Measurements from ENCODE around the gene TRMT10B. TPM values are rescaled to one million over a fixed set of nuclear protein-coding genes. Genes with fewer than 3 reads are reported as not detected.
A peak's percentile ranks its signal among the peaks of the same experiment; 100 is the strongest.

TRMT10B gene
- total RNA-seq, 1 experiment from 2014 or later = 2.2 TPM

DNA sequence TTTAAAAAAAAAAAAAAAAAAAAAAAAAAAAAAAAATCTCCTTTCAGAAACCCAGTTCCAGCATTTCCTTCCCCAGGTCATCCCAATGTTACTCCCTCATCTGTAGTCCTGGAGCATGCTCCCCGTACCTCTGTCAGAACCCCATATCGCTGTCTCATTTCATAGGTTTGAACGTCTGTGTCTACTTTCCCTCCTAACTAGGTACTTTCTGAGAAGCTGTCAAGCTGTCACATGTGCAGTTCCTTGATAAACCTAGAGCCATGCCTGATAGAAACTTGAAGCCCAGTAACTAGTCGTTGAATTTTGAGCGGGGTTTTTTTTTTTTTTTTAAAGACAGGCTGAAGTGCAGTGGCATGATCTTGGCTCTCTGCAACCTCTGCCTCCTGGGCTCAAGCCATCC lies 15.7 kb downstream of the TRMT10B start:
- no peak for DNase-seq
- peaks cover 2% of the 10 kb centered on the region; the same call in 1 of the 2 replicates for H3K36me3 ChIP-seq (replicated peaks; ENCODE audit: control insufficient read depth, insufficient read depth, low read length)

DNA sequence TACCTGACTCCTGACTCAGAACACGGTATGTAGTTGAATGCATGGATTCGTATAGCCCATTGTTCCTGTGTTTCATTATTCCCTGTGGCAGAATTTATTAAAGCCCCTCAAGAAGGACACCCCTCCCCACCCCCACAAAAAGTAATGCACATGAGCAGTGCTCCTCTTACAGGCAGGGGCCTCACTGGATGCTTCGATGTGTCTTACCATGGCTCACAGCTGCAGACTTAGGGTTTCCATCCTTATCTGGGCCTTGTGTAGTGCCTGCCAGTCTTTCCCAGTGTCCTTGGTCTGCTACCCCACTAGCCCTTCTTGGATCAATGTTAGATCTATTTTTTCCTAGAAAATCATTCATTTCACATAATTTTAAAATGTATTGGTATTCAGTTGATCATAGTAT lies 16.4 kb downstream of the TRMT10B start:
- Histone ChIP-seq H3K4me3 (ENCODE audit: insufficient read depth, low read depth, low read length) (no peak overlapping the region), H3K36me3 (replicated peaks; ENCODE audit: control insufficient read depth, insufficient read depth, low read length) (peaks cover 2% of the 10 kb centered on the region; the same call in 1 of the 2 replicates), H3K27me3 (ENCODE audit: control insufficient read depth, insufficient read depth, low read length) (no peaks in the 10 kb centered on the region)
- no peak for DNase-seq

More for the DNA sequence above, 15.7 kb downstream of the TRMT10B start:
- Histone ChIP-seq H3K4me3 (ENCODE audit: insufficient read depth, low read depth, low read length) (no peak overlapping the region), H3K27me3 (ENCODE audit: control insufficient read depth, insufficient read depth, low read length) (no peaks in the 10 kb centered on the region)

DNA sequence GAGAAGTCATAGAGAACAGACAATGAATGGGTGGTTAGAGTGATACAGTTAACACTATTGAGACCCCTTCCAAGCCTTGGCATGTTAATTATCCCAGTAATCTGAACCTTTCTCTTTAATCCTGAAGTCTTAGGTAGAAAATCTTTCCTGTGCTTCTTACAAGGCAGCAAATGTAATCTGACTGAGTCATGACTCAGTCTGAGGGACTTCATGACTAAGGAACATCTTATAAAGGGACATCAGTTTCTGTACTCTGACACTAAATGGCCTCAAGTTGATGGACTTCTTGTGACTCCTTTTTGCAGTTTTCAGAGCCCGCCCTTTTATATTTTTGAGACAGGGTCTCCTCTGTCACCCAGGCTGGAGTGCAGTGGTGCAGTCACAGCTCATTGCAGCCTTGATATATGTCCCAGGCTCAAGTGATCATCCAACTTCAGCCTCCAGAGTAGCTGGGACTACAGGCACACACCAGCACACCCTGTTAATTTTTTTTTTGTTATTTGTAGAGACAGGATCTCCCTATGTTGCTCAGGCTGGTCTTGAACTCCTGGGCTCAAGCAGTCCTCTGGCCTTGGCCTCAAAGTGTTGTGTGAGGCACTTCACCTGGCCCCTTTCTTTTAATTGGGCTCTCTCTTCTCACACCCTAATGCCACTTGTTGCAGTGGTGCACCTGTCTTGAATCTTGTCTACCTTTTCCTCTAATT lies 21.8 kb downstream of the TRMT10B start:
- DNase-seq = no peak
- H3K4me3 ChIP-seq (ENCODE audit: insufficient read depth, low read depth, low read length) = no peak overlapping the region
- H3K36me3 ChIP-seq (replicated peaks; ENCODE audit: control insufficient read depth, insufficient read depth, low read length) = peaks cover 11% of the 10 kb centered on the region
- H3K27me3 ChIP-seq (ENCODE audit: control insufficient read depth, insufficient read depth, low read length) = no peaks in the 10 kb centered on the region

DNA sequence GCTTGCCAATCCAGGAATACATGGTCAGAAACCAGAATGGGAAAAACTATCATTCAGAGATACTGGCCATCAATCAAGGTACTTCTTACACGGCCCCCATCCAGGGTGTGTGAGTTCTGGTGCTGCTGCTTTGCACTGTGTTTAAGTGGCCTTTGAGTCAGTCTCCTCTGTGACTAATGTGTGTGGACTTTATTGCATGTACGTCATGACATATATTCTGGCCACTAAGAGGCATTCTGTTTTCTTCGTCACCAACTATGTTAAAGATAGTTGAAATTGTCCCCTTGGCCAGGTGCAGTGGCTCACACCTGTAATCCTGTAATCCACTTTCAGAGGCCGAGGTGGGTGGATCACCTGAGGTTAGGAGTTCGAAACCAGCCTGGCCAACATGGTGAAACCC lies 22.7 kb downstream of the TRMT10B start:
- no peak overlapping the region for H3K4me3 ChIP-seq (ENCODE audit: insufficient read depth, low read depth, low read length)

DNA sequence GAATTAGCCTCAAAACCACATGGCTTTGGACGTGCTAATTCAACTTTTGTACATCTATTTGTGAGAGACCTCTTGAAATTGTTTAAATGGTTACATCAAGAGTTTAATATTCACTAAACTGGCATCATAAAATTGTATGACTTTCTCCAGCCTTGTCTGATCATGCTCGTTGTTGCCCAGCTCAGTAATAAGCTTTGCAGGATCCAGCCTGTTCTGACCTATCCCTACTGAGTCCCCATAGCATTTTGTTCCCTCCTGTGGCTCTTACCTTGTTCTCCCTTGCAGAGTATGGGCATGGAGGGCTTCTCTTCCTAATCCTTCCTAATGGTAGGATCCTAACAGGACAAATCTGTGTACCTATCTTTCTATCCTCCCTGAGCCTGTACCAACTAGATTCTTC lies 24.9 kb downstream of the TRMT10B start:
- DNase-seq = no peak
- H3K4me3 ChIP-seq (ENCODE audit: insufficient read depth, low read depth, low read length) = no peak overlapping the region
- H3K27me3 ChIP-seq (ENCODE audit: control insufficient read depth, insufficient read depth, low read length) = no peaks in the 10 kb centered on the region
- peaks cover 31% of the 10 kb centered on the region for H3K36me3 ChIP-seq (replicated peaks; ENCODE audit: control insufficient read depth, insufficient read depth, low read length)

More for the DNA sequence above, 22.7 kb downstream of the TRMT10B start:
- Histone ChIP-seq H3K36me3 (replicated peaks; ENCODE audit: control insufficient read depth, insufficient read depth, low read length) (peaks cover 16% of the 10 kb centered on the region), H3K27me3 (ENCODE audit: control insufficient read depth, insufficient read depth, low read length) (no peaks in the 10 kb centered on the region)
- no peak for DNase-seq

DNA sequence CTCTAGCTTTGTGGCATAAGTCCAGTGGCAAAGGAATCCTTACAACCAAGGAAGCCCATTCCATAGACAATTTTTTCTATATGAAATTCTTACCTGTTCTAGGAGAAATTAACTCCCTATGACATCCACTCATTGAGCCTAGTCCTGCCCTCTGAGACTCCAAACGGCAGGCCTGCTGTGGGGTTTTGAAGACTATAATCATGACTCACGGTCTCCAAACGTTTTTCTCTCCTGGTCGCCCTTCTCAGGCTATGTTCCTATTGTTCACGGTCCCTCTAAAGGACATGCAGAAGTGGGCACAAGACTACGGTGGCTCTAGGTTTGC lies 30.6 kb downstream of the TRMT10B start:
- H3K27me3 ChIP-seq (ENCODE audit: control insufficient read depth, insufficient read depth, low read length) = no peaks in the 10 kb centered on the region
- peak overlapping the region; percentile 94 for H3K4me3 ChIP-seq (ENCODE audit: insufficient read depth, low read depth, low read length)
- H3K36me3 ChIP-seq (replicated peaks; ENCODE audit: control insufficient read depth, insufficient read depth, low read length) = peaks cover 22% of the 10 kb centered on the region
- no peak for DNase-seq

DNA sequence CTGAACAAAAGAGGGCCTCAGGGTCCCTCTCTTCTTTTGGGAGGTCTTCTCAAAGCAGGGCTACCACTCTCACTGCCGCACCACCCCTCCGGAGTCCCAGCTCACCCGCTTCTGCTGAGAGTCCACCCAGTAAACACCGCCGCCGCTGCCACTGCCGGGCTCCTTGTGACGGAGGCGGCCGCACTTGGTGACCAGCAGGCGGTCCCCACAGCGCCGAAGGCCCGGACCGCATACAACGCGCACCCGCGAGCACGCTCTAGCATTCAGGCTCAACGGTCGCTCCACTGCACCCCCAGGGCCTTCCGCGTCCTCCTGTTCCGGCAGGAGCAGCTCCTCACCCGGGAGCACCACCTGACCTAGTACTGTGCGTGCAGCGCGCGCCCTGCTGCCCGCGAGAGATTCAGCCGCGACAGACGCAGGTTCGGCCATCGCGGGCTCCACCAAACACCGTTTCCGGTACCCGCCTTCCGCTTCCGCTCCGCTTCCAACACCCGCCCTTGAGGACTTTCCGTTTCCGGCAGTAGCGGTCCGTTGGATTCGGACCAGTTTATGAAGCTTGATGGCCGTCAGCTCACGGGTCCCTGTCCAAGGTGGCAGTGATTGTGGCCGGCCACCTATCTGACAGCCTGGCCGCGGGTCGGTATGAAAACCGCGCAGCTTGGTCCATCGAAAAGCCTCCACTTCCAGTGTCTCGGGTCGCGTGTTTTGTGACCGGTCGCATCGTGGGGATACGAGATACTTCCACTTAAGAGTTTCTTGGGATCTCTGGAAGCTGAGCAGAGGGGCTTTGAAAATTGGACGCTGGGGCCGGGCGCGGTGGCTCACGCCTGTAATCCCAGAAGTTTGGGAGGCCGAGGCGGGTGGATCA lies 31.2 kb downstream of the TRMT10B start, which contains the start of gene EXOSC3:
Gene EXOSC3, minus strand, starts transcription at position 449 of the 868 bp plus-strand sequence. Its CDS starts 20 bp downstream, at position 429.
- Histone ChIP-seq H3K4me3 (ENCODE audit: insufficient read depth, low read depth, low read length) (peak within 1 kb of the TSS; percentile 94), H3K27me3 (ENCODE audit: control insufficient read depth, insufficient read depth, low read length) (no peaks in the 10 kb centered on the region), H3K36me3 (replicated peaks; ENCODE audit: control insufficient read depth, insufficient read depth, low read length) (peaks cover 22% of the 10 kb centered on the region)
- peak; percentile 87 for DNase-seq

DNA sequence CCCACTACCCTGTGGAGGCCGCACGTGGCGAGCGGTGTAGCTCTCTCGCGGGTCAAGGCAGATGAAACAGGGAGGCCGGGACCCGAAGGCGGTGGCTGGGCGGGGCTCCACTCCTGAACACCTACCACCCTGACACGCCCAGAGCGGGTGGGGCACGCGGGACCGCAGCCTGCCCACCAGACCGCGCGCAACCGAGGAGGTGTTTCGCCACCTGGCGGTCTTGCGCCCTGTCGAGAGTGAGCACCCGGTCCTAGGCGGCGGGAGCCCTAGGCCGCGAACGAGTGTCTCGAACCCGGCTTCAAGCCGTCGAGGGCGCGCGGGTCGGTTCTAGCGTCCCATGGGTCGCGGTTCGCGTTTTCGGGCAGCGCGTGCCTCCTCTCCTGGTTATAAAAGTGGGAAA lies 33.5 kb downstream of the TRMT10B start:
- peak; percentile 48 for DNase-seq
- Histone ChIP-seq H3K36me3 (replicated peaks; ENCODE audit: control insufficient read depth, insufficient read depth, low read length) (peaks cover 9% of the 10 kb centered on the region), H3K4me3 (ENCODE audit: insufficient read depth, low read depth, low read length) (no peak overlapping the region), H3K27me3 (ENCODE audit: control insufficient read depth, insufficient read depth, low read length) (no peaks in the 10 kb centered on the region)

DNA sequence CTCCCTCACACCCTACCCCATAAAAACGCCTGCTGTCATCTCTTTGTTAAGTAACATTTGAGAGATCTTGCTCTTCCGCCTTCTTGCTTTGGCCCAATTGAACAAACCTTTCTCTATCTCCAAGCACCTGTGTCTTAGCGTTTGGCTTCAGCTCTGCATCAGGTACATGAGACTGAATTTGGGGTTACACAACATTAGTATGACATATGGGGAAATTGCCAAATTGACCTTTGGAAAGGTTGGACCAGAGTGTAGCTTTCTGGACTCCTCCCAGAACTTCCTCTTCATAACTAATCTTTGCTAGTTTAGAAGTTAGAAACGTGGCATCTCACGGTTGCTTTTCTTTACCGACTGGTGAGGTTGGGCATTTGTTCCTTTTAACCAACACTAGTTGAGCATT lies 34.7 kb downstream of the TRMT10B start:
- H3K4me3 ChIP-seq (ENCODE audit: insufficient read depth, low read depth, low read length) = no peak overlapping the region
- H3K27me3 ChIP-seq (ENCODE audit: control insufficient read depth, insufficient read depth, low read length) = no peaks in the 10 kb centered on the region
- DNase-seq = no peak
- H3K36me3 ChIP-seq (replicated peaks; ENCODE audit: control insufficient read depth, insufficient read depth, low read length) = peaks cover under 1% of the 10 kb centered on the region; the same call in 1 of the 2 replicates

DNA sequence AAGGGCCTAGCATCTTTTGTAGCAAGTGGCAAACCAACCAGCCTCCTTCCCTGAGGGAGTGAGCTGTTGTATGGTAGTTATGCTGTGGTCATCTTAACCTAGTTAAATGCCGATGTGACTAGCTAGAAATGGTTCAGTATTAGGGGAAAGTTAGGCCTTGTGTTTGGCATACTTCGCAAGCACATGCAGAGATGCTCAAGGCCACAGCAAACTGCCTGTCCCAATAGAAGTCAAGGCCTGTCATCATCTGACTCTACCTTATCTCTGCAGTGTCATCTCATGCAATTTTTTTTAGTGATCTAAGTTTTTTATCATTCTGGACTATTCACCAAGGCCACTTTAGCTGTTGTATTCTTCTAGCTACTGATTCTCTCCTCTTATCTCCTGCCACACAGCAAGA lies 36.5 kb downstream of the TRMT10B start:
- no peak for DNase-seq
- Histone ChIP-seq H3K36me3 (replicated peaks; ENCODE audit: control insufficient read depth, insufficient read depth, low read length) (no peaks in the 10 kb centered on the region), H3K27me3 (ENCODE audit: control insufficient read depth, insufficient read depth, low read length) (no peaks in the 10 kb centered on the region), H3K4me3 (ENCODE audit: insufficient read depth, low read depth, low read length) (no peak overlapping the region)

DNA sequence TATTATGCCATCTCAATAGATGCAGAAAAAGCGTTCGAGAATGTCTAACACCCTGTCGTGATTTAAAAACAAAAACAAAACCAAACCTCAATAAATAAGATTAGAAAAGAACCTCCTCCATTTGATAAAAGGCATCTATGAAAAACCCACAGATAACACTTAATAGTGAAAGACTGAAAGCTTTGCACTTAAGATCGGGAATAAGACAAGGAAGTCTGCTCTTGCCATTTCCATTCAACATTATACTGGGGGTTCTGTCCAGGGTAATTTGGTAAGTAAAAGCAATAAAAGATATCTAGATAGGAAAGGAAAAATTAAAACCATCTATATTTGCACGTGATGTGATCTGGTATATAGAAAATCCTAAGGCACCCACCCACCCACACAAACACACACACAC lies 38.5 kb downstream of the TRMT10B start:
- Histone ChIP-seq H3K36me3 (replicated peaks; ENCODE audit: control insufficient read depth, insufficient read depth, low read length) (no peaks in the 10 kb centered on the region), H3K27me3 (ENCODE audit: control insufficient read depth, insufficient read depth, low read length) (no peaks in the 10 kb centered on the region), H3K4me3 (ENCODE audit: insufficient read depth, low read depth, low read length) (no peak overlapping the region)
- DNase-seq = no peak

DNA sequence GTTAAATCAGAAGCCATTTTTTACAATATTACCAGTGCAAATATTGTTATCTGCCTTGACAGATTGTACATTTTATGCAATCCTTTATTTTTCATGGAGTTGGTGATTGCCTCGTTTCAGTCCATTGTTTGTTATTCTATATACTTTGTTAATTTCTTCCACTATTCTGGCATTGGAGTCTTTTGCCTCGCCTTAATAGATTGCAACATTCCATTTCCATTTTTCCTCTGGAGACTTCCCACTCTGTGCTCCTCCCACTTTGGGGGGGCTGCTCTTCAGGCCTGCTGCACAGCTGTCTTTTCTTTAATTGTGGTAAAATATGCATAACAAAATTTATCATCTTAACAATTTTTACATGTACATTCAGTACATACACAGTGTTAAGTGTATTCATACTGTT lies 42.6 kb downstream of the TRMT10B start:
- no peaks in the 10 kb centered on the region for H3K27me3 ChIP-seq (ENCODE audit: control insufficient read depth, insufficient read depth, low read length)
- no peak overlapping the region for H3K4me3 ChIP-seq (ENCODE audit: insufficient read depth, low read depth, low read length)
- no peak for DNase-seq
- no peaks in the 10 kb centered on the region for H3K36me3 ChIP-seq (replicated peaks; ENCODE audit: control insufficient read depth, insufficient read depth, low read length)

DNA sequence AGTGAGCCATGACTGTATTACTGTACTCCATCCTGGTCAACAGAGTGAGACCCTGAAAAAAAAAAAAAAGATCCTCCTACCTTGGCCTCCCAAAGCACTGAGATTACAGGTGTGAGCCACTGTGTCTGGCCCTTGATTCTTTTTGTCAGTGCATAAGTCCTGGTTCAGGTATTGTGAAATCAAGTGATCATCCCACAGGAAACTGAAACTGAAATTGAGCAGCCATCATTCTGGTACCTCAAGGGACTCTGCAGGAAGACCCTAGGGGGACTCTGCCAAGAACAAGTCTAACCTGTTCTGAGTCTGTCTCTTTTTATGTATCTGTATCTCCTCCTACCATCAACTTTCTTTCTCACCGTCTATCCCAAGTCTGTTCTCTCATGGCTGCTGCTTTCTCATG lies 45.1 kb downstream of the TRMT10B start:
- Histone ChIP-seq H3K36me3 (replicated peaks; ENCODE audit: control insufficient read depth, insufficient read depth, low read length) (no peaks in the 10 kb centered on the region), H3K27me3 (ENCODE audit: control insufficient read depth, insufficient read depth, low read length) (no peaks in the 10 kb centered on the region), H3K4me3 (ENCODE audit: insufficient read depth, low read depth, low read length) (no peak overlapping the region)
- DNase-seq = no peak

DNA sequence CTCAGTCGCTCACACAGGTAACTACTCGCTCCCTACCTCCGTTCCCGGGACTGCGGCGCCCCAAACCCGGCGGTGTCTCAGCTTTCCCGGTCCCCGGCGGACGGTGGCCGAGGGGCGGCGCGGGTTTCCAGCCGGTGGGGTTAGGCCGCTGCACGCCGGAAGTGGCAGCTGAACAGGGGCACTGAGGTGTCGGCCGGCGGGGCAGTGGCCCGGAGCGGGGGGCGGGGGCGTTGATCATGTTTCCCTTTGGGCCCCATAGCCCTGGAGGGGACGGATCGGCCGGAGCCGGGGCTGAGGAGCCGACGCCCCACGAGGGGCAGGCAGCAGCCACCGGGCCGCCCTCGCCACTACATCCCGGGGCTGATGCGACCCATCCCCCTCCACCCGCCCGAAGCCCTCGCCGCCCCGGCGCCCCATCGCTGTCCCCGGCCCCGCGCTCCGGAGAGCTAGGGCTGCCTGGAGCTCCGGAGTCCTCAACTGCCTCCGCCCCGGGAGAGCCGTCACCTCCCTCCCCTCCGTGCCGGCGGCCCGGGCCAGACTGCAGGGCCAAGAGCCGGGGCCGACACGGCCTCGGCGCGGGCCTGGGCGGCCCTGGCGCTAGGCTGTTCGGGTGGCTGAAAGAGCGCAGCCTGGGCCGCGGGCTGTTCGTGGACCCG lies 47.2 kb downstream of the TRMT10B start, which contains the start of gene DCAF10:
Gene DCAF10, plus strand, starts transcription at position 167 of the 656 bp plus-strand sequence. Its CDS starts 70 bp downstream, at position 237.
- peak within 1 kb of the TSS; percentile 92 for H3K4me3 ChIP-seq (ENCODE audit: insufficient read depth, low read depth, low read length)

More for the DNA sequence above, 47.2 kb downstream of the TRMT10B start, which contains the start of gene DCAF10:
- peak; percentile 93 for DNase-seq
- H3K36me3 ChIP-seq (replicated peaks; ENCODE audit: control insufficient read depth, insufficient read depth, low read length) = no peaks in the 10 kb centered on the region
- H3K27me3 ChIP-seq (ENCODE audit: control insufficient read depth, insufficient read depth, low read length) = no peaks in the 10 kb centered on the region

Data from H7 (cell line).